Fibroblast of lung (primary cell): ENCODE results near the gene ZNF138. TPM values are rescaled to one million over a fixed set of nuclear protein-coding genes. Genes with fewer than 3 reads are reported as not detected.

Source experiments
- DNase-seq, 2 donors: peaks; one replicate each; pipeline versions ENCODE4 v3.0.0 to v3.0.0-alpha.2; 2010; ENCODE audit warnings: low read depth in 2 of 2
- H2AFZ ChIP-seq: 2 replicates; pipeline ENCODE4 v1.5.1; 2012; ENCODE audit warnings: low read length, control low read depth, inconsistent platforms
- H3K27ac ChIP-seq: 2 replicates; pipeline ENCODE4 v1.5.1; 2011; ENCODE audit warnings: low read length, control low read depth; ENCODE audit not compliant: insufficient read depth
- H3K27me3 ChIP-seq: 2 replicates; pipeline ENCODE4 v1.5.1; 2011; ENCODE audit warnings: mild to moderate bottlenecking, low read length; ENCODE audit not compliant: control insufficient read depth, insufficient read depth
- H3K36me3 ChIP-seq: 2 replicates; pipeline ENCODE4 v1.5.1; 2011; ENCODE audit warnings: low read length; ENCODE audit not compliant: control insufficient read depth, insufficient read depth
- H3K4me1 ChIP-seq: 2 replicates; pipeline ENCODE4 v1.5.1; 2011; ENCODE audit warnings: low read length; ENCODE audit not compliant: control insufficient read depth, insufficient read depth; ENCODE audit errors: extremely low read depth
- H3K4me2 ChIP-seq: 2 replicates; pipeline ENCODE4 v1.5.1; 2011; ENCODE audit warnings: low read length, control low read depth; ENCODE audit not compliant: insufficient read depth; ENCODE audit errors: extremely low read depth
- H3K4me3 ChIP-seq, 4 experiments: fragments of 200-600 bp in 1 of 4; sonication (generic) in 1 of 4; replicated peaks in 1 of 4; 2 replicates each; pipeline ENCODE4 v1.5.1; 2011 to 2016; ENCODE audit warnings: low read length in 4 of 4, low read depth in 3 of 4, mild to moderate bottlenecking in 3 of 4, control low read depth in 2 of 4, inconsistent platforms in 1 of 4, mixed read lengths in 1 of 4; ENCODE audit not compliant: insufficient read depth in 1 of 4; ENCODE audit errors: control extremely low read depth in 1 of 4
- H3K79me2 ChIP-seq: 2 replicates; pipeline ENCODE4 v1.5.1; 2012; ENCODE audit warnings: mild to moderate bottlenecking, low read length, inconsistent platforms; ENCODE audit not compliant: control insufficient read depth, insufficient read depth
- H3K9ac ChIP-seq: 2 replicates; pipeline ENCODE4 v1.5.1; 2011; ENCODE audit warnings: mild to moderate bottlenecking, low read length, control low read depth; ENCODE audit not compliant: insufficient read depth
- H3K9me3 ChIP-seq: 2 replicates; pipeline ENCODE4 v1.5.1; 2012; ENCODE audit warnings: low read depth, low read length; ENCODE audit not compliant: control insufficient read depth, insufficient read depth
- H4K20me1 ChIP-seq: 2 replicates; pipeline ENCODE4 v1.5.1; 2011; ENCODE audit warnings: low read length; ENCODE audit not compliant: control insufficient read depth, insufficient read depth; ENCODE audit errors: extremely low read depth
- EZH2 ChIP-seq: IDR thresholded peaks from 2 replicates; pipeline ENCODE4 v1.5.1; 2012; ENCODE audit warnings: low read length, control low read depth, mild to moderate bottlenecking; ENCODE audit errors: missing control alignments
- polyA plus RNA-seq, 2 donors: library from polyadenylated mRNA; depleted of rRNA in 1 of 2; stranded (reverse) in 1 of 2; unstranded in 1 of 2; fragments of >200 nt; gene quantifications; 2 replicates each; pipeline ENCODE4 v1.2.1, GENCODE V29; 2011 to 2012; ENCODE audit warnings: missing spikeins in 1 of 2
- total RNA-seq: library from RNA; depleted of rRNA; stranded (reverse); fragments of >200 nt; gene quantifications from 2 replicates; pipeline ENCODE4 v1.2.1, GENCODE V29; 2014
- TF ChIP-seq, protein P1 (sequence below), 2 donors: IDR thresholded peaks in 1 of 2; conservative IDR thresholded peaks in 1 of 2; 1 replicate in 1 of 2; 2 replicates in 1 of 2; pipeline ENCODE4 v1.5.1; 2011 to 2012; ENCODE audit warnings: low read length in 2 of 2, control low read depth in 1 of 2, inconsistent platforms in 1 of 2, low read depth in 1 of 2, mild to moderate bottlenecking in 1 of 2

The ZNF138 gene
- total and polyA plus RNA-seq, 2 donors (not counting 1 experiment from before 2014, with no cell fraction given) = 3.3 to 4.1 TPM

DNA sequence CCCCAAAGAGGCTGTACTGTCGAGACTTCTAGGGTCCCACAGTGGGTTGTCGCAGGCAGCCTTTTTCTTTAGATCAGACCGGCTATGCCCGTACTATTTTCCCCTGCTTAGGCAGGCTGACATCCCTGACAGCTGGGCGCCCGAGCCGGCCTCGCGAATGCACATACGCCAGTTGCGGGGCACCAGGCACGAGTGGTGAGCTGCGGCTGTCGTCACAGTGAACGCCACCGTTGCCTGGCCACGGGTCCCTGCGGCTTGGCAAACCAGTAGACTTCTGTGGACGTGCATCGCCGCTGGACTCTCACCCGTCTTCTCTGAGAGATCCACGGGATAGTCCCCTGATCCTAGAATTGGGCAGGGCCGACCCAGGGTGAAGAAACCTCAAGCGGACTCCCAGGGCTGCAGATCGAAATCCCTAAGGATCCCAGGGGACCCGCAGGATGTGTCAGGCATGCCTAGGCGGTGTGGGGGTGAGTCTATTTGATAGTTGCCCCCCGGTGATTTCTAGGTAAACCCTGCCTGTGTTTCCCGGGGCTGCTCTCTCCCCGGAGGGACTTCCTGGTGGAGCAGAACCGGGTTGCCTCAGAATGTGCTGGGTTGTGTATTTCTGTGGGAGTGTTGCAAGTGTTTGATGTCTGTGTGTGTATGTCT, 75.8 kb downstream of the ZNF138 start:
- Histone ChIP-seq H3K27ac (no peak overlapping the region), H3K27me3 (no peaks in the 10 kb centered on the region), H3K4me1 (no peaks in the 10 kb centered on the region), H3K4me2 (no peak overlapping the region), H3K79me2 (no peaks in the 10 kb centered on the region), H4K20me1 (no peaks in the 10 kb centered on the region), H3K9me3 (no peaks in the 10 kb centered on the region), H2AFZ (no peak overlapping the region), H3K36me3 (no peaks in the 10 kb centered on the region), H3K4me3 (no peak overlapping the region), H3K9ac (no peak overlapping the region)
- no peak for DNase-seq
- TF ChIP-seq, protein P1, sequence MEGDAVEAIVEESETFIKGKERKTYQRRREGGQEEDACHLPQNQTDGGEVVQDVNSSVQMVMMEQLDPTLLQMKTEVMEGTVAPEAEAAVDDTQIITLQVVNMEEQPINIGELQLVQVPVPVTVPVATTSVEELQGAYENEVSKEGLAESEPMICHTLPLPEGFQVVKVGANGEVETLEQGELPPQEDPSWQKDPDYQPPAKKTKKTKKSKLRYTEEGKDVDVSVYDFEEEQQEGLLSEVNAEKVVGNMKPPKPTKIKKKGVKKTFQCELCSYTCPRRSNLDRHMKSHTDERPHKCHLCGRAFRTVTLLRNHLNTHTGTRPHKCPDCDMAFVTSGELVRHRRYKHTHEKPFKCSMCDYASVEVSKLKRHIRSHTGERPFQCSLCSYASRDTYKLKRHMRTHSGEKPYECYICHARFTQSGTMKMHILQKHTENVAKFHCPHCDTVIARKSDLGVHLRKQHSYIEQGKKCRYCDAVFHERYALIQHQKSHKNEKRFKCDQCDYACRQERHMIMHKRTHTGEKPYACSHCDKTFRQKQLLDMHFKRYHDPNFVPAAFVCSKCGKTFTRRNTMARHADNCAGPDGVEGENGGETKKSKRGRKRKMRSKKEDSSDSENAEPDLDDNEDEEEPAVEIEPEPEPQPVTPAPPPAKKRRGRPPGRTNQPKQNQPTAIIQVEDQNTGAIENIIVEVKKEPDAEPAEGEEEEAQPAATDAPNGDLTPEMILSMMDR (conservative IDR thresholded peaks at IDR 0.05 in 1 of 2, IDR thresholded peaks at IDR 0.05 in 1 of 2; ENCODE audit: low read depth in 1 of 2, low read length in 2 of 2) = no peak
- no peak for TF ChIP-seq EZH2

DNA sequence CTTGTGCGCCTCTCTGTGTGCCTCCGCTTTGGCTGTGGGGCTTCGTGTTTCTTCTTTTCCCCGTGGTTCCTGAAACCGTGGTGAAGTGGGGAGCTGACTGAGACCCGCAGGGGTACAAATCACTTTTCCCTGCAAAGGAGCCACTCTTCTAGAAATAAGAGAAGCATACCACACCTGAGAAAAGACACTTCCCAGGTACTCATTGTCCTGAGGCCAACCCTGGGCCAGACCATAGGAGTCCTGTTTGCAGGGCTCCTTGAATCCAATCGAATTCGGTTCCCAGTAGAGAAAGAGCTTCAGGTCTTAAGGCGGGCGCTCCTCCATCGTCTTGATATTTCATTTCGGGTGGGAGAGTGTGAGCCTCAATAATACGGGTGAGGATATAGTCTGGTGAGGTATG, 76.4 kb downstream of the ZNF138 start:
- no peak overlapping the region for H3K27ac ChIP-seq
- no peak for DNase-seq
- no peak overlapping the region for H2AFZ ChIP-seq
- no peak overlapping the region for H3K4me2 ChIP-seq
- H3K4me1 ChIP-seq = no peaks in the 10 kb centered on the region
- no peak overlapping the region for H3K9ac ChIP-seq
- H3K27me3 ChIP-seq = no peaks in the 10 kb centered on the region
- no peaks in the 10 kb centered on the region for H3K36me3 ChIP-seq
- no peaks in the 10 kb centered on the region for H3K79me2 ChIP-seq
- no peaks in the 10 kb centered on the region for H4K20me1 ChIP-seq
- TF ChIP-seq, protein P1 (conservative IDR thresholded peaks at IDR 0.05 in 1 of 2, IDR thresholded peaks at IDR 0.05 in 1 of 2; ENCODE audit: low read depth in 1 of 2, low read length in 2 of 2) = no peak
- TF ChIP-seq EZH2 = no peak
- H3K4me3 ChIP-seq = no peak overlapping the region
- no peaks in the 10 kb centered on the region for H3K9me3 ChIP-seq

DNA sequence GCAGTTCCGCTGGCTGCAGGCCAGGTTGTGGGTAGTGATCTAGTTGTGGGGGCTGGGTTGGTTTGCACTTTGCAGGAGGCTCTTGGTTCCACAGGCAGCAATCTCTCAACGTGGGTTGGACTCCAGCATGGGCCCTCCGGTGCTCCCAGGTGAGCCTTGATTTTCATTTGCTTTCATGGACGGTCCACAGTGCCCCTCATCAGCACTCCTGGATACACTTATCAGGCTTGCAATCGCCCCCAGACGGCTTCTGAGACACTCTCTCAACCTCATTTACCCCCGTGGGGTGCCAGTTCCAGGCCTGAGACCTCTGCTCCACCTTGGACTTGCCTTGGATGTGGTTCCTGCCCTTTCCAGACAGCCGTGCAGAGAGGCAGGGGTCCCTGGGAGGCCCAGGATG, 77.5 kb downstream of the ZNF138 start:
- DNase-seq = no peak
- Histone ChIP-seq H3K4me2 (no peak overlapping the region), H3K27ac (no peak overlapping the region), H3K4me1 (no peaks in the 10 kb centered on the region), H3K4me3 (no peak overlapping the region), H2AFZ (no peak overlapping the region), H3K9me3 (no peaks in the 10 kb centered on the region), H3K79me2 (no peaks in the 10 kb centered on the region), H3K36me3 (no peaks in the 10 kb centered on the region), H4K20me1 (no peaks in the 10 kb centered on the region), H3K9ac (no peak overlapping the region), H3K27me3 (no peaks in the 10 kb centered on the region)
- TF ChIP-seq, protein P1 (conservative IDR thresholded peaks at IDR 0.05 in 1 of 2, IDR thresholded peaks at IDR 0.05 in 1 of 2; ENCODE audit: low read depth in 1 of 2, low read length in 2 of 2) = no peak
- TF ChIP-seq EZH2 = no peak
